Hepatocyte (in vitro differentiated cells): Measurements from ENCODE around the gene BTRC.

Source experiments
- CTCF ChIP-seq: fragments of 200-600 bp; sonication (generic); IDR thresholded peaks from 2 replicates; pipeline ENCODE4 v1.5.1; 2016; ENCODE audit warnings: antibody characterized with exemption, mild to moderate bottlenecking; ENCODE audit not compliant: poor library complexity
- EZH2 ChIP-seq: fragments of 200-600 bp; sonication (generic); IDR thresholded peaks from 2 replicates; pipeline ENCODE4 v1.6.1; 2016; ENCODE audit warnings: antibody characterized with exemption, mild to moderate bottlenecking, borderline replicate concordance
- EZH2phosphoT487 ChIP-seq: fragments of 200-600 bp; sonication (generic); IDR thresholded peaks from one replicate; pipeline ENCODE4 v1.6.1; 2018; ENCODE audit warnings: antibody characterized with exemption, mild to moderate bottlenecking, low read depth, moderate library complexity; ENCODE audit not compliant: unreplicated experiment, severe bottlenecking

GRCh38 chr10:101601541-101601940 lies 247.6 kb downstream of the BTRC start:
- TF ChIP-seq CTCF (no peak), EZH2 (no peak), EZH2phosphoT487 (no peak)
